HG02852 (cell line): ENCODE data around the gene SLC27A6.

Experiments used
- ATAC-seq: cut with Tn5 transposase; IDR thresholded peaks from one replicate; pipeline ENCODE4 v1.9.1; 2021; ENCODE audit warnings: mild to moderate bottlenecking, moderate library complexity; ENCODE audit not compliant: unreplicated experiment

SLC27A6 gene

DNA sequence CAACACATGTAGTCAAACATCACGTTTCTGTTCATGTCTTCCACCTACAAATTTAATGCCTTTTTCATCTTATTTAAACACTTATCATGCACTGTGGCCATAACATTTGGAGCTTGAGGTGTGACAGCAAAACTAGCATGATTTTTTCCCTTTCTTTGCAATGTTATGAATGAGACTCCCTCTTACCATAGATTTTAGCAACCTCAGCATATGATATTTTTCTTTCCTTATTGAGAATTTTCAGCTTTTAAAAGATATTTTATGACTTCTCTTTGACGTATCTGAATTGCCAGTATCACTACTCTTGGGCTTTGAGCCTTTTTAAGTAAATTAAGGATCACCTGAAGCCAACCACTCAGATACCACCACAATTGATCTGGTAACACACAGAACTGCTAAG lies 96.6 kb downstream of the SLC27A6 start:
- ATAC-seq = no peak

DNA sequence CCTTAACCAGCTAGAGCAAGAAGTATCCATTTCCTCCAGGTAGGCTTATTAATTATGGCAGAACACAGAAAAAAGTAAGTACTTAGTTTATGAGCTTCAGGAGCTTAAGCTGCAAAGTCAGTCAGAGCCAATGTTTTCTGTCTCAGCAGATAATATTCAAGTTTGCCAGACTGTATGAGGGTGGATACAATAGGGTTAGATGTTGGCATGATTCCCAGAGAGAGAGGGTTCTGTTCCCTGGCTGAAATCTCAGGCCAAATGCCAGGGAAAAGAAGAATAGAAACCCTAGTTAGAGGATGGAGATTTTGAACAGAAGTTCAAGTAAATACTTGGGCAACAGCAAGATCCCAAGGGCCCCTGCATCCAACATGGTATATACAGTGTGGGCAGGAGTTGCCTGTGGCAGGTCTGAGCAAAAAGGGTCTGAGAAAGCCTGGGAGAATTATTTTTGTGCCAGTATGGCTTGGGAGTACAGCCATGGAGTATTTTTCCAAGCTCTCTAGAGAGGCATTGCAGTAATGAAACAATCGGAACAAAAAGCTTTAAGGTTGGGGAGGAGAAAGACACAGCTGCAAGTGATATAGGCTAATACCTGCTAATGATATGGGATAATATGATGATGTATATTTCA lies 98.3 kb downstream of the SLC27A6 start:
- no peak for ATAC-seq

DNA sequence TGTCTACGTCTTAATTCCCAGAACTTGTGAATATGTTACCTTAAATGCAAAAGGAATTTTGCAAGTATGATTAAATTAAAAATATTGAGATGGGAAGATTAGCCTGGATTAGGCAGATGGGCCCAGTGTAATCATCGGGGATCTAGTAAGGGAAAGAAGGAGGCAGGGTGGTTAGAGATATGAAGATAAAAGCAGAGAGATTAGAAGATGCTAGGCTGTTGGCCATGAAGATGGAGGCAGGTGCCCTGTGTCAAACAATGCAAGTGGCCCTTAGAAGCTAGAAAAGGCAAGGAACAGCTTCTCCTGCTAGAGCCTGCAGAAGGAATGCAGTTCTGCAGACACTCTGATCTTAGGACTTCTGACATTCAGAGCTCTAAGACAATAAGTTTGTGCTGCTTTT lies 100.4 kb downstream of the SLC27A6 start:
- no peak for ATAC-seq

DNA sequence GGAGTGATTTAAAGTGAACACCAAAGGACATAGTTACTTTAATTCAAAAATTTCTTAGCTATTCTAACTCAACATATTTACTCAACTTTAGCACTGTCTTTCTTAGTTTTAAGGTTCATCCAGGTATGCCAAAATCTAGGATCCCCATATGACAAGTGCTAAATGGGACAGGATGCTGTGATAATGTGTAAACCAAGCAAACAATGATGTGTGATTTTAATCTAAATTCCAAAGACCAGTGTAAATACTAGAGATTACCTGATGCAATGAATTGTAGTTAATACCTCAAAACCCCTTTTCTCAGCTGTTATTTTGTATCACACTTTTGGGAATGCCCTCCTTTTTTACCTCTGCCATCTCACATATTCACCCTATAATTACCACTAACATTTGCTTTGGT lies 102.5 kb downstream of the SLC27A6 start:
- ATAC-seq = no peak

DNA sequence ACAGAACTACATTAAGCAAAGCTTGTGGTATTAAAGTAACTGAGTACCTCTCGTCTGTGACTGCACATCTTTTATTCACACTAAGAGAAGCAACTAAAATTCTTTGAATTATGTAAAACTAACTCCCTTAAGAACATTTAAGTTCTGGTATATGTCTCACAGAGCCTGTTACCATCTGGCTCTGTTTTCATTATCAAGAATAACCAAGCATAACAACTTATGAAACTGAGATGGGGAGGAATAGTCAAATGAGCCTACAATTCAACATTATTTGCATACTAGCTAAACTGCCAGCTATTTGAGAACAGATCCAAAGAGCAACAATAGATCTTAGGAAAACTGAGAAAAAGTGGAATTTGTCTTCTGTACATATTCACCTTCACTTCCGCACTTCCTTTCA lies 104.0 kb downstream of the SLC27A6 start:
- ATAC-seq = peak; percentile 71

DNA sequence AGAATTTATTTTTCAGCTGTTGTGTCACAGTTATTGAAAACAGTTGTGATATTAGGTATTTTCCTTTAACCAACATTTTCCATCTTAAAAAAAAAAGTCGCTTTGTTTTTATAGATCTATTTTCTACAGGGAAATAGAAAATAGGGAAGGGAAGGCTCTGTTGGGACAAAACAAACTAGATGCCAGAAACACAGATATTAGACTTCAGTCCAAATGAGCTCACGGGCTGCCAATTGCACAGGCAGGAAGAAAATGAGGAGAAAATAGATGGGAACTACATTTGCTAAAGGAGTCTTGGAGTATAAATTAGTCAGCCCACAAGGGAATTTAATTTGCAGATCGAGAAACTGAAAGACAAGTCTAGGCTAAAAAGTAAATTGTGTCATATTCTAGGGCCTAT lies 107.8 kb downstream of the SLC27A6 start:
- ATAC-seq = no peak

DNA sequence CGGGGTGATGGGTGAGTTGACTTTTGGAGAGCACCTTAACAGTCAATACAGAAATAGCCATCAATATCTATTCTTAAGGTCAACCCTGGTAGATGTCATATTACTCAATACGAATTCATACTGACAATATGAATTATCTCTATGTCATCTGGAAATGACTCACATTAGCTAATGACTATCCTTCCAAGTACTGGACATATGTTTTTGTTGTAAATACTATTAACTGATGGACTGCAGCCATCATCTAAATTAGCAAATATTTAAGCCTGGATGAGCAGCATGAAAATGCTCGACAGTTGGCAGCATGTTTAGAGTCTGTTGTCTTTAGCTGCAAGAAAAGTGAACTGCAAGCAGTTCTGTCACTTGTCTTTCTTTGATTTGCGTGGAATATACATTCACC lies 109.6 kb downstream of the SLC27A6 start:
- no peak for ATAC-seq

DNA sequence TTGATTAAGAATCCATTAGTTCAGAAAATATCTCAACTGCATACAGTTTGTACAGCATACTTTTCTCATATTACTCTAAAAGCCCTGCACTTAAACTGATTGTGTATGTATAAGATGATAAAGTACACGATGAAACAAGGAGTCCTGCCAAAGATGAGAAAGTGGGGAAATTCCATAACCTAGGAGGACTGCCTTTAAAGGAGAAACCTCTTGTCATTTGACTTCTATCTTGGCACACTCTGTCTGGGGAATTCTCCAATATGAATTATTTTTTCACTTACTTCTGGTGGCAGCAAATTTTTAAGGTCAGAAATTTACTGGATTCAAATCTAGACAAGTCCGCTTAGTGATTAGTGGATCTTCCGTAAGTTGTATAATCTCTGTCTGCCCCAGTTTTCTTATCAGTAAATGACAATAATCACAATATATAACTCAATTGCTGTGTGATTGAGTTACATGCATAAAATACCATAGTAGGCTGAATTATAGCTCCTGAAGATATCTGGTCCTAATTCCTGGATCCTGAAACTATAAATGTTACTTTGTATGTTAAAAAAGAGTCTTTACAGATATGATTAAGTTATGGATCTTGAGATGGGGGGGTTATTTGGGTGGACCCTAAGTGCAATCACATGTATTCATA lies 112.3 kb downstream of the SLC27A6 start:
- ATAC-seq = no peak

DNA sequence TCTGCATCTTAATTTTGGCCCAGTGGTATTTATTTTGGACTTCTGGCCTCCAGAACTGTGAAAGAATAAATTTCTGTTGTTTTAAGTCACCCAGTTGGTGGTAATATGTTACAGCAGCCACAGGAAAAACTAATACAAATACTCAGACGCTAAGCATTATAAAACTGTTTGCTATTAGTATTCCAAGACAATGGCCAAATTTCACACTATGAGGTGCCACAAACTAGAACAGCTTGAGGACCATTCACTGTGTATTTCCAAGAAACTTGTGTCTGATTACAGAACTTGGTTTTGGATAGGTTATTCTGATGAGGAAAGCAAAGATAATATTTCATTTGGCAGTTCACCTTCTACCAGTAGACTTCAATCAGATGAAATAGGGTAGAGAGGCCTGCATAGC lies 113.0 kb downstream of the SLC27A6 start:
- no peak for ATAC-seq

DNA sequence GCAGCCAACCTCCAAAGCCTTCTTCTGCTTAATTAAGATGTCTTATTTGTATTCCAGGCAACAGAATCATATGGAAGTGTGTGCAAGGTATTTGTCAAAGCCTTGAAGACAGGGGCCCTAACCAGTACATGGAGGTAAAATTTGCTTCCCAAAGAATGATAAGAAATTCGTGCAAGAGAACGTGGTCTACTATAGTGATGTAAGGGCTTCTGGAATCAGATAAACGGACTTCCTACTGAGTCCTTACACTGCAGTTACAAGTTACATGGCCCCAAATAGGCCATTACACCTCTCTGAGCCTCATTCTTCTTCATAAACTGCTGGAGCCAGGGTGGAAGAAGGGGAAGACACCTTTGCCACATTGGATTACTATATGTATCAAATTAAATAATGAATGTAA lies 113.4 kb downstream of the SLC27A6 start:
- ATAC-seq = no peak

DNA sequence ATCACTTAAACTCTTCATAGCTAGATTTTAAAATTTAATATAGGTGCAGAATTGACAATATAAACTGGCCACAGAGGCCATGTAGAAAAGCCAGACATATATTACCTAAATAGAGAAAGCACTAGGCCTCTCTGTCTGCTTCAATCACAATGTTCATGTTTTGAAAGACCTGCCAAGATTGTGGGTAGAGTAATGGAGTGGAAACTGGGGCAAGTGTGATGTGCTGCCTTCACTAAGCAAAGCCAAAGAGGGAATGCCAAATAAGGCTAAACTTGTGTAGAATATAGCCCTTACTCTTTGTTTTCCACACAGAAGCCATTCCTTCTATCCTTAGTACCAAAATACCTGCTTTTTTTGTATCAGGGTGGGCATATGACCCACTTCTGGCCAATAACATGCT lies 114.2 kb downstream of the SLC27A6 start:
- ATAC-seq = no peak

DNA sequence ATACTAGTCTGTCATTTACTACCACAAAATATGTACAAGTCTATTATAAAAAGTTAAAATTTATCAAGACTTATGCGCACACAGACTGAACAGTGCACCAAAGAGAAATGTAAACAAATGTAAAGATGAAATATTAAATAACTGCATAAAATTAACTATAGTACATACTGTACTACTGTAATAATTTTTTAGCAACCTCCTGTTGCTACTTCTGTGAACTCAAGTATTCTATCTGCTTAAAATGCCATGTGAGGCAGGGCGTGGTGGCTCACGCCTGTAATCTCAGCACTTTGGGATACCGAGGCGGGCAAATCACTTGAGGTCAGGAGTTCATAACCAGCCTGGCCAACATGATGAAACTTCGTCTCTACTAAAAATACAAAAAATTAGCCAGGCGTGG lies 115.5 kb downstream of the SLC27A6 start:
- no peak for ATAC-seq

DNA sequence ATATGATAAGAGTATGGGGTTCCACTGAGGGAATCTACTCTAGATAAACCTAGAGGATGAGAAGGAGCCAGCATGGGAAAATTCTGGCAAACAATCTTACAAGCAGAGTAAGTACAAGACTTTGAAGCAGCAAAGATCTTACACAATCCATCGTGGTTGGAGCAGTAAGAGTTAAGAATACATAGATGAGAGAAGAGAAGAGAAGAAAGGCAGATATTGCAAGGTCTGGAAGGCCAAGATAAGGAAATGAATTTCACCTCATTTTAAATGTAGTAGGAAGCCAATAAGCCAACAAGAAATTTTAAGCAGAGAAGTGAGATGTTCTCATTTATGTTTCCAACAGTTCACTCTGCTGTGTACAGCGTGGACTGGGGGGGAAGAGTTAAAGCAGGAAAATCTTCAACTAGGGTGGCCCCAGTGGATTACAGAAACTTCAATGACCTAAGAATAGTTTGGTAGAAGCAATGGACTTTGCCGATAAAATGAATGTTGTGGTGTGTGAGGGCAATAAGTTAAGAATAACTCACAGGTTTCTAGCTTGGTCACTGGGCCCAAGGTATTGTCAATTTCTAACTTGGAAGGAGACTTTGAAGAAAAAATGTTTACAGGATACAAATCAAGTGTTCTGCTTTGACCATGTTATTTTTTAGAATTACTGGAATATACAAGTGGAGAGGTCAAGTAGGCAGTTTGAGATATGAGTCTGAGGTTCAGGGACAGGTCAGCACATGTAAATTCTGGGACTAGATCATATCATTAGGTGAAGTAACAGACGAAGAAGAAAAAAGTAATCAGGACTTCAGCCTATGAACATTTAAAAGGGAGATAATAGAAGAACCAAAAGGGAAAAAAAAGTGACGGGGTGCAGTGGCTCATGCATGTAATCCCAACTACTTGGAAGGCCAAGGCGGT lies 117.2 kb downstream of the SLC27A6 start:
- no peak for ATAC-seq
